Cardiac septum (tissue), 1 donor: ENCODE measurements around the gene MAPK7. TPM values are rescaled to one million over a fixed set of nuclear protein-coding genes. Genes with fewer than 3 reads are reported as not detected.
"Not testable (repeated sequence)": the region's sequence is repeated elsewhere in the genome, so short reads cannot be mapped to it uniquely, and the experiment has no call there.

Source experiments
- DNase-seq: peaks from one replicate; pipeline ENCODE4 v3.0.0-alpha.2; 2020; ENCODE audit warnings: low spot score
- intact Hi-C: fragments of 100-400 bp; cut with DNase I; formaldehyde crosslinking; loops from one replicate; pipeline ENCODE4 v1.14.0; 2022
- total RNA-seq: library from RNA; stranded (reverse); fragmentation: NEBNext Ultra II Directional; extraction: Animal tissue kit (Norgen Biotek cat#: 25700); gene quantifications from one replicate; pipeline ENCODE4 v1.2.1, GENCODE V29; 2021
- donor health status: DM: no; HTN: no; CAD: no.

MAPK7 gene
- total RNA-seq, 1 donor from 2014 or later: 17.5 TPM

GRCh38 chr17:19341641-19342610 lies 36.4 kb upstream of the MAPK7 start:
- intact Hi-C loops: no loop called here
- peak; percentile 67 for DNase-seq

GRCh38 chr17:19342611-19343255 lies 35.6 kb upstream of the MAPK7 start:
- DNase-seq: peak; percentile 70
- intact Hi-C loops: no loop called here

- intact Hi-C loops: no loop called here
- peak; percentile 39 for DNase-seq
Measured at GRCh38 chr17:19343256-19343630, 35.1 kb upstream of the MAPK7 start.

- intact Hi-C loops: no loop called here
- peak; percentile 64 for DNase-seq
Measured at GRCh38 chr17:19343671-19344151, 34.6 kb upstream of the MAPK7 start.

- peak; percentile 71 for DNase-seq
- intact Hi-C loops: no loop called here
Measured at GRCh38 chr17:19344311-19345066, 33.8 kb upstream of the MAPK7 start.

GRCh38 chr17:19345067-19345460 lies 33.2 kb upstream of the MAPK7 start:
- intact Hi-C loops: no loop called here

GRCh38 chr17:19345486-19346350 lies 32.6 kb upstream of the MAPK7 start:
- peak; percentile 58 for DNase-seq
- intact Hi-C loops: no loop called here

More at GRCh38 chr17:19345067-19345460, 33.2 kb upstream of the MAPK7 start:
- DNase-seq: peak; percentile 63

- peak; percentile 87 for DNase-seq
- intact Hi-C loops: no loop called here
Measured at GRCh38 chr17:19346351-19347255, 31.7 kb upstream of the MAPK7 start.

GRCh38 chr17:19347323-19348080 lies 30.8 kb upstream of the MAPK7 start:
- peak; percentile 74 for DNase-seq
- intact Hi-C loops: no loop called here

GRCh38 chr17:19348081-19348650 lies 30.1 kb upstream of the MAPK7 start:
- intact Hi-C loops: no loop called here

GRCh38 chr17:19348806-19349205 lies 29.5 kb upstream of the MAPK7 start:
- intact Hi-C loops: no loop called here
- no peak for DNase-seq

More at GRCh38 chr17:19348081-19348650, 30.1 kb upstream of the MAPK7 start:
- DNase-seq: peak; percentile 20

- intact Hi-C loops, DNase-seq: not testable (repeated sequence)
Measured at GRCh38 chr17:19353401-19353800, 24.9 kb upstream of the MAPK7 start.

GRCh38 chr17:19354748-19355147 lies 23.6 kb upstream of the MAPK7 start:
- intact Hi-C loops: no loop called here
- no peak for DNase-seq

GRCh38 chr17:19357351-19357750 lies 20.9 kb upstream of the MAPK7 start:
- DNase-seq: no peak
- intact Hi-C loops: no loop called here

- no peak for DNase-seq
- intact Hi-C loops: no loop called here
Measured at GRCh38 chr17:19357761-19358160, 20.5 kb upstream of the MAPK7 start.

- intact Hi-C loops: no loop called here
- DNase-seq: no peak
Measured at GRCh38 chr17:19359151-19359550, 19.1 kb upstream of the MAPK7 start.

GRCh38 chr17:19359856-19360255 lies 18.4 kb upstream of the MAPK7 start:
- DNase-seq: no peak
- intact Hi-C loops: loop anchor here (10.0 kb wide), 1 partner anchor 145 kb away; no protein-coding TSS in a partner anchor
